Right lobe of liver (tissue), 6 donors: ENCODE data around the gene MEAF6. TPM values are rescaled to one million over a fixed set of nuclear protein-coding genes. Genes with fewer than 3 reads are reported as not detected.

Source experiments
- ATAC-seq, 4 donors: fragments of 200-7000 bp; cut with Tn5 transposase; one replicate each; pipeline ENCODE4 v1.9.1; 2020; ENCODE audit warnings: mild to moderate bottlenecking in 4 of 4, moderate library complexity in 4 of 4
- DNase-seq, 3 donors: peaks; one replicate each; pipeline ENCODE4 v3.0.0-alpha.2; 2020
- H3K27ac ChIP-seq, 3 donors: fragments of 200-600 bp; one replicate each; pipeline ENCODE4 v1.8.0; 2022
- H3K27me3 ChIP-seq, 2 donors: fragments of 200-600 bp; one replicate each; pipeline ENCODE4 v1.8.0; 2022
- H3K36me3 ChIP-seq, 4 donors: fragments of 200-600 bp; sonication (generic) in 1 of 4; one replicate each; pipeline versions ENCODE4 v1.5.1 to v1.8.0; 2017 to 2022; ENCODE audit warnings: control low read depth in 1 of 4
- H3K4me1 ChIP-seq, 4 donors: fragments of 200-600 bp; sonication (generic) in 1 of 4; one replicate each; pipeline versions ENCODE4 v1.5.1 to v1.8.0; 2017 to 2022; ENCODE audit warnings: control low read depth in 1 of 4
- H3K4me3 ChIP-seq, 3 donors: fragments of 200-600 bp; one replicate each; pipeline ENCODE4 v1.8.0; 2022
- H3K9me3 ChIP-seq, 4 donors: fragments of 200-600 bp; sonication (generic) in 1 of 4; one replicate each; pipeline versions ENCODE4 v1.5.1 to v1.8.0; 2017 to 2022; ENCODE audit warnings: control low read depth in 1 of 4
- CTCF ChIP-seq, 4 donors: fragments of 200-600 bp in 3 of 4; fragments of 450-650 bp in 1 of 4; IDR thresholded peaks; one replicate each; pipeline versions ENCODE4 v1.5.1 to v1.8.0; 2016 to 2022; ENCODE audit warnings: antibody characterized with exemption in 4 of 4, mild to moderate bottlenecking in 2 of 4
- POLR2A ChIP-seq: fragments of 450-650 bp; IDR thresholded peaks from one replicate; pipeline ENCODE4 v1.6.1; 2017; ENCODE audit warnings: antibody characterized with exemption, mild to moderate bottlenecking
- WGBS: methylation state at CpG from one replicate; pipeline ENCODE4 v1.1.6; 2018; ENCODE audit warnings: low coverage, low lambda C conversion rate; ENCODE audit not compliant: insufficient coverage; ENCODE audit errors: missing lambda C conversion rate; 5-methylcytosine and 5-hydroxymethylcytosine counted together
- intact Hi-C, 2 donors: fragments of 100-400 bp; cut with DNase I; formaldehyde crosslinking; loops; one replicate each; pipeline versions ENCODE4 v1.11.2 to v1.14.1; 2022
- total RNA-seq, 6 experiments: library from RNA; depleted of rRNA in 2 of 6; stranded (reverse); fragments of >200 nt in 2 of 6; fragmentation: NEBNext Ultra II Directional in 3 of 6; extraction: Animal tissue kit (Norgen Biotek cat#: 25700) in 3 of 6; gene quantifications; one replicate each; pipeline versions ENCODE4 v1.1.0 to v1.2.4, GENCODE V29; 2016 to 2023
- donor health status: DM: no; HTN: yes; CAD: no.
- donor health status: DM: no; HTN: no; CAD: no.
- donor health status: DM: no; HTN: no; CAD: no.
- donor health status: DM: no; HTN: yes; CAD: no.
- donor health status: DM: no; HTN: yes; CAD: no.

The MEAF6 gene
- total RNA-seq, 6 experiments from 2014 or later = 12.9 to 55.9 (median 32.8) TPM

- Histone ChIP-seq H3K9me3 (no peaks in the 10 kb centered on the region), H3K4me1 (peaks cover 0 to 15% (median 5%) of the 10 kb centered on the region in 4 donors), H3K4me3 (peak within 1 kb of the TSS; percentile 37 to 57 (median 48)), H3K36me3 (peaks cover 0 to 7% (median 0%) of the 10 kb centered on the region in 4 donors), H3K27me3 (no peaks in the 10 kb centered on the region), H3K27ac (no peak within 1 kb of the TSS)
- ATAC-seq (peak; percentile 92 to 95 (median 94)), DNase-seq (peak; percentile 87 to 92 (median 91))
- TF ChIP-seq CTCF (IDR thresholded peaks at IDR 0.05) (no peak), POLR2A (no peak)
- 14% methylated on average over 25 of the region's 31 CpGs for WGBS
- intact Hi-C loops = no loop called here
Observed at GRCh38 chr1:37556712-37557196, 42.2 kb upstream of the MEAF6 start, which contains the start of gene DNALI1. Gene DNALI1, plus strand, starts transcription at chr1:37556940. Its CDS starts 55 bp downstream, at chr1:37556995.

- 13% methylated on average over 35 of the region's 54 CpGs for WGBS
- ATAC-seq (peak; percentile 89 to 95 (median 92)), DNase-seq (peak; percentile 88 to 96 (median 94))
- H3K4me1 ChIP-seq = peaks cover 0 to 15% (median 5%) of the 10 kb centered on the region in 4 donors
- intact Hi-C loops = no loop called here
- TF ChIP-seq POLR2A = peak; percentile 60
- TF ChIP-seq CTCF (IDR thresholded peaks at IDR 0.05) = no peak
- peaks cover 0 to 13% (median 5%) of the 10 kb centered on the region in 4 donors for H3K36me3 ChIP-seq
- H3K27ac ChIP-seq = peak within 1 kb of the TSS; percentile 78 to 86 (median 83)
- no peaks in the 10 kb centered on the region for H3K9me3 ChIP-seq
- H3K4me3 ChIP-seq = peak within 1 kb of the TSS; percentile 88 to 100 (median 99)
- no peaks in the 10 kb centered on the region for H3K27me3 ChIP-seq
Observed at GRCh38 chr1:37553927-37554808, 39.6 kb upstream of the MEAF6 start, which contains the start of gene SNIP1. Gene SNIP1, minus strand, starts transcription at chr1:37554293. Its CDS starts 64 bp downstream, at chr1:37554229.

GRCh38 chr1:37553598-37553926 is 39.0 kb upstream of the MEAF6 start:
- peaks cover 0 to 13% (median 5%) of the 10 kb centered on the region in 4 donors for H3K36me3 ChIP-seq
- H3K4me1 ChIP-seq = peaks cover 0 to 15% (median 5%) of the 10 kb centered on the region in 4 donors
- H3K27me3 ChIP-seq = no peaks in the 10 kb centered on the region
- H3K27ac ChIP-seq = peak overlapping the region; percentile 78 to 86 (median 83)
- intact Hi-C loops = no loop called here
- ATAC-seq (no peak), DNase-seq (no peak)
- TF ChIP-seq CTCF (IDR thresholded peaks at IDR 0.05) (no peak), POLR2A (no peak)
- WGBS = 1% methylated on average over 8 of the region's 11 CpGs
- H3K9me3 ChIP-seq = no peaks in the 10 kb centered on the region
- H3K4me3 ChIP-seq = peak overlapping the region; percentile 88 to 100 (median 99)

- TF ChIP-seq CTCF (IDR thresholded peaks at IDR 0.05) = no peak
- no peak for TF ChIP-seq POLR2A
- no peaks in the 10 kb centered on the region for H3K27me3 ChIP-seq
- no peak overlapping the region for H3K27ac ChIP-seq
- ATAC-seq (no peak), DNase-seq (no peak)
- WGBS = 94% methylated on average over 5 of the region's 6 CpGs
- H3K4me3 ChIP-seq = no peak overlapping the region
- intact Hi-C loops = no loop called here
- peaks cover 0 to 11% (median 4%) of the 10 kb centered on the region in 4 donors for H3K4me1 ChIP-seq
- H3K9me3 ChIP-seq = no peaks in the 10 kb centered on the region
- H3K36me3 ChIP-seq = peaks cover 0 to 46% (median 12%) of the 10 kb centered on the region in 4 donors
Observed at GRCh38 chr1:37549341-37549740, 34.8 kb upstream of the MEAF6 start.
